Nucleus accumbens (tissue), 56 donors: Measurements from ENCODE around the gene TEX11.

Experiments used
- DNase-seq, 56 donors: peaks; one replicate each; lab custom pipeline; 2025; lab: John Stamatoyannopoulos, UW

TEX11 gene

GRCh38 chrX:70505451-70505841, 403.1 kb downstream of the TEX11 start:
- DNase-seq = no peak

GRCh38 chrX:70504772-70505450, 403.6 kb downstream of the TEX11 start:
- DNase-seq = no peak

GRCh38 chrX:70500826-70501225, 407.7 kb downstream of the TEX11 start:
- no peak for DNase-seq

GRCh38 chrX:70498129-70498528, 410.4 kb downstream of the TEX11 start:
- DNase-seq = no peak

GRCh38 chrX:70497026-70497425, 411.5 kb downstream of the TEX11 start:
- DNase-seq = no peak

- no peak for DNase-seq
These were observed 412.0 kb downstream of the TEX11 start for GRCh38 chrX:70496491-70496890.

GRCh38 chrX:70494441-70494840, 414.1 kb downstream of the TEX11 start:
- DNase-seq = no peak

GRCh38 chrX:70488856-70489255, 419.7 kb downstream of the TEX11 start:
- no peak for DNase-seq

- DNase-seq = no peak
These were observed 423.0 kb downstream of the TEX11 start for GRCh38 chrX:70485466-70485865.

- DNase-seq = no peak
These were observed 426.2 kb downstream of the TEX11 start for GRCh38 chrX:70482300-70482699.

- DNase-seq = peak in 1 of 56 donors; percentile 1
These were observed 426.8 kb downstream of the TEX11 start for GRCh38 chrX:70481471-70482270.

- DNase-seq = peak in 17 of 56 donors; percentile 0 to 48 (median 7)
These were observed 427.9 kb downstream of the TEX11 start for GRCh38 chrX:70480660-70481018.

- no peak for DNase-seq
These were observed 428.4 kb downstream of the TEX11 start for GRCh38 chrX:70479922-70480659.

- no peak for DNase-seq
These were observed 429.1 kb downstream of the TEX11 start for GRCh38 chrX:70479247-70479921.
